Measurements from ENCODE around the gene IL1RL2. TPM values are rescaled to one million over a fixed set of nuclear protein-coding genes. Genes with fewer than 3 reads are reported as not detected.
A peak's percentile ranks its signal among the peaks of the same experiment; 100 is the strongest.

Gene IL1RL2
- total RNA-seq, 1 experiment from 2014 or later = not detected

GRCh38 chr2:102187496-102188150 lies 800 bp downstream of the IL1RL2 start (continued):
- TF ChIP-seq ARID4B (CRISPR knock-in tag; IDR thresholded peaks at IDR 0.05; ENCODE audit: borderline replicate concordance) (0 out of 2 replicates have a peak, but pooled peaks have one; percentile 42), ZNF396 (CRISPR knock-in tag; IDR thresholded peaks at IDR 0.05; ENCODE audit: borderline replicate concordance) (no peak), MAX (CRISPR knock-in tag; IDR thresholded peaks at IDR 0.05) (peak; percentile 92), CDX4 (CRISPR knock-in tag; IDR thresholded peaks at IDR 0.05; ENCODE audit: borderline replicate concordance) (no peak), ZNF138 (CRISPR knock-in tag; conservative IDR thresholded peaks at IDR 0.05) (no peak), SP1 (CRISPR knock-in tag; conservative IDR thresholded peaks at IDR 0.05) (no peak), ETV6 (CRISPR knock-in tag; IDR thresholded peaks at IDR 0.05) (0 out of 2 replicates have a peak, but pooled peaks have one; percentile 25), ZBTB21 (CRISPR knock-in tag; IDR thresholded peaks at IDR 0.05; ENCODE audit: borderline replicate concordance) (no peak), TP53 (CRISPR knock-in tag; IDR thresholded peaks at IDR 0.05) (no peak), CBFB (CRISPR knock-in tag; IDR thresholded peaks at IDR 0.05; ENCODE audit: low read depth) (no peak), NR1H2 (CRISPR knock-in tag; IDR thresholded peaks at IDR 0.05) (no peak), GRHL2 (CRISPR knock-in tag; IDR thresholded peaks at IDR 0.05; ENCODE audit: insufficient replicate concordance, severe bottlenecking) (no peak), SMAD3 (CRISPR knock-in tag; IDR thresholded peaks at IDR 0.05; ENCODE audit: borderline replicate concordance) (no peak), IRF2 (CRISPR knock-in tag; IDR thresholded peaks at IDR 0.05; ENCODE audit: borderline replicate concordance, low read depth) (no peak), ZNF423 (CRISPR knock-in tag; IDR thresholded peaks at IDR 0.05) (0 out of 2 replicates have a peak, but pooled peaks have one; percentile 13)
- TF ChIP-seq, protein P1, sequence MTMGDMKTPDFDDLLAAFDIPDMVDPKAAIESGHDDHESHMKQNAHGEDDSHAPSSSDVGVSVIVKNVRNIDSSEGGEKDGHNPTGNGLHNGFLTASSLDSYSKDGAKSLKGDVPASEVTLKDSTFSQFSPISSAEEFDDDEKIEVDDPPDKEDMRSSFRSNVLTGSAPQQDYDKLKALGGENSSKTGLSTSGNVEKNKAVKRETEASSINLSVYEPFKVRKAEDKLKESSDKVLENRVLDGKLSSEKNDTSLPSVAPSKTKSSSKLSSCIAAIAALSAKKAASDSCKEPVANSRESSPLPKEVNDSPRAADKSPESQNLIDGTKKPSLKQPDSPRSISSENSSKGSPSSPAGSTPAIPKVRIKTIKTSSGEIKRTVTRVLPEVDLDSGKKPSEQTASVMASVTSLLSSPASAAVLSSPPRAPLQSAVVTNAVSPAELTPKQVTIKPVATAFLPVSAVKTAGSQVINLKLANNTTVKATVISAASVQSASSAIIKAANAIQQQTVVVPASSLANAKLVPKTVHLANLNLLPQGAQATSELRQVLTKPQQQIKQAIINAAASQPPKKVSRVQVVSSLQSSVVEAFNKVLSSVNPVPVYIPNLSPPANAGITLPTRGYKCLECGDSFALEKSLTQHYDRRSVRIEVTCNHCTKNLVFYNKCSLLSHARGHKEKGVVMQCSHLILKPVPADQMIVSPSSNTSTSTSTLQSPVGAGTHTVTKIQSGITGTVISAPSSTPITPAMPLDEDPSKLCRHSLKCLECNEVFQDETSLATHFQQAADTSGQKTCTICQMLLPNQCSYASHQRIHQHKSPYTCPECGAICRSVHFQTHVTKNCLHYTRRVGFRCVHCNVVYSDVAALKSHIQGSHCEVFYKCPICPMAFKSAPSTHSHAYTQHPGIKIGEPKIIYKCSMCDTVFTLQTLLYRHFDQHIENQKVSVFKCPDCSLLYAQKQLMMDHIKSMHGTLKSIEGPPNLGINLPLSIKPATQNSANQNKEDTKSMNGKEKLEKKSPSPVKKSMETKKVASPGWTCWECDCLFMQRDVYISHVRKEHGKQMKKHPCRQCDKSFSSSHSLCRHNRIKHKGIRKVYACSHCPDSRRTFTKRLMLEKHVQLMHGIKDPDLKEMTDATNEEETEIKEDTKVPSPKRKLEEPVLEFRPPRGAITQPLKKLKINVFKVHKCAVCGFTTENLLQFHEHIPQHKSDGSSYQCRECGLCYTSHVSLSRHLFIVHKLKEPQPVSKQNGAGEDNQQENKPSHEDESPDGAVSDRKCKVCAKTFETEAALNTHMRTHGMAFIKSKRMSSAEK (CRISPR knock-in tag; IDR thresholded peaks at IDR 0.05; ENCODE audit: borderline replicate concordance) = no peak
- TF ChIP-seq, protein P2, sequence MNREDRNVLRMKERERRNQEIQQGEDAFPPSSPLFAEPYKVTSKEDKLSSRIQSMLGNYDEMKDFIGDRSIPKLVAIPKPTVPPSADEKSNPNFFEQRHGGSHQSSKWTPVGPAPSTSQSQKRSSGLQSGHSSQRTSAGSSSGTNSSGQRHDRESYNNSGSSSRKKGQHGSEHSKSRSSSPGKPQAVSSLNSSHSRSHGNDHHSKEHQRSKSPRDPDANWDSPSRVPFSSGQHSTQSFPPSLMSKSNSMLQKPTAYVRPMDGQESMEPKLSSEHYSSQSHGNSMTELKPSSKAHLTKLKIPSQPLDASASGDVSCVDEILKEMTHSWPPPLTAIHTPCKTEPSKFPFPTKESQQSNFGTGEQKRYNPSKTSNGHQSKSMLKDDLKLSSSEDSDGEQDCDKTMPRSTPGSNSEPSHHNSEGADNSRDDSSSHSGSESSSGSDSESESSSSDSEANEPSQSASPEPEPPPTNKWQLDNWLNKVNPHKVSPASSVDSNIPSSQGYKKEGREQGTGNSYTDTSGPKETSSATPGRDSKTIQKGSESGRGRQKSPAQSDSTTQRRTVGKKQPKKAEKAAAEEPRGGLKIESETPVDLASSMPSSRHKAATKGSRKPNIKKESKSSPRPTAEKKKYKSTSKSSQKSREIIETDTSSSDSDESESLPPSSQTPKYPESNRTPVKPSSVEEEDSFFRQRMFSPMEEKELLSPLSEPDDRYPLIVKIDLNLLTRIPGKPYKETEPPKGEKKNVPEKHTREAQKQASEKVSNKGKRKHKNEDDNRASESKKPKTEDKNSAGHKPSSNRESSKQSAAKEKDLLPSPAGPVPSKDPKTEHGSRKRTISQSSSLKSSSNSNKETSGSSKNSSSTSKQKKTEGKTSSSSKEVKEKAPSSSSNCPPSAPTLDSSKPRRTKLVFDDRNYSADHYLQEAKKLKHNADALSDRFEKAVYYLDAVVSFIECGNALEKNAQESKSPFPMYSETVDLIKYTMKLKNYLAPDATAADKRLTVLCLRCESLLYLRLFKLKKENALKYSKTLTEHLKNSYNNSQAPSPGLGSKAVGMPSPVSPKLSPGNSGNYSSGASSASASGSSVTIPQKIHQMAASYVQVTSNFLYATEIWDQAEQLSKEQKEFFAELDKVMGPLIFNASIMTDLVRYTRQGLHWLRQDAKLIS (CRISPR knock-in tag; IDR thresholded peaks at IDR 0.05; ENCODE audit: borderline replicate concordance) = no peak
- TF ChIP-seq, protein P3, sequence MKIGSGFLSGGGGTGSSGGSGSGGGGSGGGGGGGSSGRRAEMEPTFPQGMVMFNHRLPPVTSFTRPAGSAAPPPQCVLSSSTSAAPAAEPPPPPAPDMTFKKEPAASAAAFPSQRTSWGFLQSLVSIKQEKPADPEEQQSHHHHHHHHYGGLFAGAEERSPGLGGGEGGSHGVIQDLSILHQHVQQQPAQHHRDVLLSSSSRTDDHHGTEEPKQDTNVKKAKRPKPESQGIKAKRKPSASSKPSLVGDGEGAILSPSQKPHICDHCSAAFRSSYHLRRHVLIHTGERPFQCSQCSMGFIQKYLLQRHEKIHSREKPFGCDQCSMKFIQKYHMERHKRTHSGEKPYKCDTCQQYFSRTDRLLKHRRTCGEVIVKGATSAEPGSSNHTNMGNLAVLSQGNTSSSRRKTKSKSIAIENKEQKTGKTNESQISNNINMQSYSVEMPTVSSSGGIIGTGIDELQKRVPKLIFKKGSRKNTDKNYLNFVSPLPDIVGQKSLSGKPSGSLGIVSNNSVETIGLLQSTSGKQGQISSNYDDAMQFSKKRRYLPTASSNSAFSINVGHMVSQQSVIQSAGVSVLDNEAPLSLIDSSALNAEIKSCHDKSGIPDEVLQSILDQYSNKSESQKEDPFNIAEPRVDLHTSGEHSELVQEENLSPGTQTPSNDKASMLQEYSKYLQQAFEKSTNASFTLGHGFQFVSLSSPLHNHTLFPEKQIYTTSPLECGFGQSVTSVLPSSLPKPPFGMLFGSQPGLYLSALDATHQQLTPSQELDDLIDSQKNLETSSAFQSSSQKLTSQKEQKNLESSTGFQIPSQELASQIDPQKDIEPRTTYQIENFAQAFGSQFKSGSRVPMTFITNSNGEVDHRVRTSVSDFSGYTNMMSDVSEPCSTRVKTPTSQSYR (CRISPR knock-in tag; IDR thresholded peaks at IDR 0.05) = 0 out of 2 replicates have a peak, but pooled peaks have one; percentile 41
- TF ChIP-seq, protein P4, sequence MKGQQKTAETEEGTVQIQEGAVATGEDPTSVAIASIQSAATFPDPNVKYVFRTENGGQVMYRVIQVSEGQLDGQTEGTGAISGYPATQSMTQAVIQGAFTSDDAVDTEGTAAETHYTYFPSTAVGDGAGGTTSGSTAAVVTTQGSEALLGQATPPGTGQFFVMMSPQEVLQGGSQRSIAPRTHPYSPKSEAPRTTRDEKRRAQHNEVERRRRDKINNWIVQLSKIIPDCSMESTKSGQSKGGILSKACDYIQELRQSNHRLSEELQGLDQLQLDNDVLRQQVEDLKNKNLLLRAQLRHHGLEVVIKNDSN (CRISPR knock-in tag; IDR thresholded peaks at IDR 0.05) = no peak
